Lower lobe of right lung (tissue), 2 donors: ENCODE data around the gene TOMT. TPM values are rescaled to one million over a fixed set of nuclear protein-coding genes. Genes with fewer than 3 reads are reported as not detected.
A peak's percentile ranks its signal among the peaks of the same experiment; 100 is the strongest.

Experiments
- ATAC-seq, 2 donors: fragments of 200-7000 bp; cut with Tn5 transposase; one replicate each; pipeline ENCODE4 v1.9.1; 2020 to 2022; ENCODE audit warnings: mild to moderate bottlenecking in 2 of 2, moderate library complexity in 2 of 2
- DNase-seq: peaks from one replicate; pipeline ENCODE4 v3.0.0-alpha.2; 2020
- H3K27ac ChIP-seq: fragments of 200-600 bp; one replicate; pipeline ENCODE4 v1.8.0; 2022
- H3K27me3 ChIP-seq: fragments of 200-600 bp; one replicate; pipeline ENCODE4 v1.8.0; 2022; ENCODE audit warnings: low read depth
- H3K36me3 ChIP-seq: fragments of 200-600 bp; one replicate; pipeline ENCODE4 v1.8.0; 2022; ENCODE audit warnings: mild to moderate bottlenecking
- H3K4me1 ChIP-seq: fragments of 200-600 bp; one replicate; pipeline ENCODE4 v1.8.0; 2022
- H3K4me3 ChIP-seq: fragments of 200-600 bp; one replicate; pipeline ENCODE4 v1.8.0; 2022; ENCODE audit warnings: mild to moderate bottlenecking
- H3K9me3 ChIP-seq: fragments of 200-600 bp; one replicate; pipeline ENCODE4 v1.8.0; 2022
- CTCF ChIP-seq: fragments of 200-600 bp; IDR thresholded peaks from one replicate; pipeline ENCODE4 v1.8.0; 2022; ENCODE audit warnings: antibody characterized with exemption, mild to moderate bottlenecking
- intact Hi-C: fragments of 100-400 bp; cut with DNase I; formaldehyde crosslinking; loops from one replicate; pipeline ENCODE4 v1.11.0; 2022
- total RNA-seq: library from RNA; stranded (reverse); fragmentation: NEBNext Ultra II Directional; extraction: Animal tissue kit (Norgen Biotek cat#: 25700); gene quantifications from one replicate; pipeline ENCODE4 v1.2.1, GENCODE V29; 2021
- donor health status: DM: no; HTN: yes; CAD: no; lungs with severe emphysema.

TOMT gene
- total RNA-seq, 1 donor from 2014 or later, result not detected

- no peak for DNase-seq
- Histone ChIP-seq H3K9me3 (no peaks in the 10 kb centered on the region), H3K27me3 (no peaks in the 10 kb centered on the region), H3K36me3 (peaks cover 9% of the 10 kb centered on the region), H3K27ac (peak overlapping the region; percentile 85), H3K4me1 (peaks cover 26% of the 10 kb centered on the region), H3K4me3 (peak overlapping the region; percentile 70)
- ATAC-seq, result no peak
- no peak for TF ChIP-seq CTCF
- intact Hi-C loops, result no loop called here
Measured at GRCh38 chr11:72081184-72081644, 24.5 kb upstream of the TOMT start.

GRCh38 chr11:72081821-72082453 lies 23.8 kb upstream of the TOMT start:
- H3K4me1 ChIP-seq, result peaks cover 26% of the 10 kb centered on the region
- peaks cover 10% of the 10 kb centered on the region for H3K36me3 ChIP-seq
- no peak for DNase-seq
- no peak overlapping the region for H3K4me3 ChIP-seq
- no peaks in the 10 kb centered on the region for H3K27me3 ChIP-seq
- no peak for ATAC-seq
- no peak for TF ChIP-seq CTCF
- peak overlapping the region; percentile 85 for H3K27ac ChIP-seq
- intact Hi-C loops, result no loop called here
- no peaks in the 10 kb centered on the region for H3K9me3 ChIP-seq

GRCh38 chr11:72083414-72083813 lies 22.3 kb upstream of the TOMT start:
- TF ChIP-seq CTCF, result no peak
- no peak for ATAC-seq
- no peaks in the 10 kb centered on the region for H3K9me3 ChIP-seq
- H3K4me3 ChIP-seq, result no peak overlapping the region
- intact Hi-C loops, result no loop called here
- no peak overlapping the region for H3K27ac ChIP-seq
- peaks cover 21% of the 10 kb centered on the region for H3K36me3 ChIP-seq
- H3K4me1 ChIP-seq, result peaks cover 26% of the 10 kb centered on the region
- no peak for DNase-seq
- H3K27me3 ChIP-seq, result no peaks in the 10 kb centered on the region

DNA sequence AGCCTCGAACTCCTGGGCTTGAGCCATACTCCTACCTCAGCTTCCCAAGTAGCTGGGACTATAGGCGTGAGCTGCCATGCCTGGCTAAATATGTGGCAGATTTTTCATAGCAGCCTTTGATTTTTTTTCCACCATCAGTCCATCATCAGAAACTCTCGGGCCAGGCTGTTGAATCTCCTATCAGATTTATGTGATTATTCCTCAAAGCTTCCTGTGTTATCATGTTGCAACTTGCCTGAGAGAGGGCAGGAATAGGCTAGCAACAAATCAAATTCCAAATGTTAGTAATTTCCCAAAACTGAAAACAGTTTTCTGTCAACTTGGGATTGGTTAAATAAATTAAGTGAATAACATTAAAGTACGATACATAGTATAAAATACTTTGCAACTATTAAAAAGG lies 21.6 kb upstream of the TOMT start:
- intact Hi-C loops, result no loop called here
- Histone ChIP-seq H3K4me1 (peaks cover 22% of the 10 kb centered on the region), H3K9me3 (no peaks in the 10 kb centered on the region), H3K27ac (no peak overlapping the region), H3K27me3 (no peaks in the 10 kb centered on the region), H3K36me3 (peaks cover 28% of the 10 kb centered on the region), H3K4me3 (no peak overlapping the region)
- no peak for TF ChIP-seq CTCF
- DNase-seq (no peak), ATAC-seq (no peak)

DNA sequence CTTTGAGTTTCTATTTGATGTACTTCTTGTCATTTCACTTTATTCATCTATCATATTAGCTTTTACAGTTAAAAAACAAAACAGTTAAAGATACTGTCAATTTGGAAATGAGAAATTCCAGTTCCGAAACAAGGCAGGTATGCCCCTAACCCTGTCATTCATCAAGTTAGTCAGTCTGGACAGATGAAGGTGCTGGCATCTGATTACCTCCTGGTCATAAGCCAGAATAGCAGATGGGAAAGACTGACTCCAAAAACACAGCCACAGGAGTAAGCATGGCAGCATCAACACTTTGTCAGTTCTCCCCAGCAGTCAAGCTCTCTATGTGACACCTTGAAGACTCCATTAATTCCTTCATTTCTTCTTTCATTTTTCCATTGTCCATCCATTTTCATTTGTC lies 20.8 kb upstream of the TOMT start:
- DNase-seq (no peak), ATAC-seq (no peak)
- Histone ChIP-seq H3K27me3 (no peaks in the 10 kb centered on the region), H3K4me1 (peaks cover 14% of the 10 kb centered on the region), H3K4me3 (no peak overlapping the region), H3K9me3 (no peaks in the 10 kb centered on the region), H3K27ac (no peak overlapping the region), H3K36me3 (peaks cover 37% of the 10 kb centered on the region)
- no peak for TF ChIP-seq CTCF
- intact Hi-C loops, result no loop called here
